Colonic mucosa (tissue), 4 donors: ENCODE measurements around the gene SPG21. TPM values are rescaled to one million over a fixed set of nuclear protein-coding genes. Genes with fewer than 3 reads are reported as not detected.

Experiments used
- DNase-seq: peaks from one replicate; pipeline ENCODE4 v3.0.0-alpha.2; 2020
- H3K27ac ChIP-seq: fragments of 200-600 bp; one replicate; pipeline ENCODE4 v1.8.0; 2021
- H3K27me3 ChIP-seq: fragments of 200-600 bp; one replicate; pipeline ENCODE4 v1.8.0; 2021
- H3K36me3 ChIP-seq: fragments of 200-600 bp; one replicate; pipeline ENCODE4 v1.8.0; 2021
- H3K4me1 ChIP-seq: fragments of 200-600 bp; one replicate; pipeline ENCODE4 v1.8.0; 2021; ENCODE audit warnings: mild to moderate bottlenecking
- H3K4me3 ChIP-seq: fragments of 200-600 bp; one replicate; pipeline ENCODE4 v1.8.0; 2021
- H3K9ac ChIP-seq, 2 donors: one replicate each; pipeline ENCODE4 v1.7.0; 2013; ENCODE audit warnings: control low read depth in 2 of 2, low read depth in 2 of 2, low read length in 2 of 2
- H3K9me3 ChIP-seq: fragments of 200-600 bp; one replicate; pipeline ENCODE4 v1.8.0; 2021
- CTCF ChIP-seq: fragments of 200-600 bp; IDR thresholded peaks from one replicate; pipeline ENCODE4 v1.8.0; 2022; ENCODE audit warnings: antibody characterized with exemption, mild to moderate bottlenecking
- intact Hi-C: fragments of 100-400 bp; cut with DNase I; formaldehyde crosslinking; loops from one replicate; pipeline ENCODE4 v1.14.1; 2022
- total RNA-seq, 2 donors: library from RNA; stranded (reverse); fragmentation: NEBNext Ultra II Directional in 1 of 2; extraction: Animal tissue kit (Norgen Biotek cat#: 25700) in 1 of 2; gene quantifications; one replicate each; pipeline ENCODE4 v1.2.1, GENCODE V29; 2021
- donor health status: healthy.
- donor health status: DM: no; HTN: no; CAD: no.
- donor health status: DM: no; HTN: no; CAD: no.

SPG21 gene
- total RNA-seq, 2 donors from 2014 or later = 76.3 to 85.8 TPM

GRCh38 chr15:64930778-64931371, 58.8 kb downstream of the SPG21 start:
- no peaks in the 10 kb centered on the region for H3K4me1 ChIP-seq
- DNase-seq = no peak
- no peaks in the 10 kb centered on the region for H3K27me3 ChIP-seq
- H3K9me3 ChIP-seq = no peaks in the 10 kb centered on the region
- H3K4me3 ChIP-seq = no peak overlapping the region
- no peak overlapping the region for H3K9ac ChIP-seq
- no peaks in the 10 kb centered on the region for H3K36me3 ChIP-seq
- TF ChIP-seq CTCF = no peak
- intact Hi-C loops = no loop called here
- H3K27ac ChIP-seq = no peak overlapping the region

- Histone ChIP-seq H3K9me3 (no peaks in the 10 kb centered on the region), H3K36me3 (no peaks in the 10 kb centered on the region), H3K27ac (no peak overlapping the region), H3K4me1 (no peaks in the 10 kb centered on the region), H3K4me3 (no peak overlapping the region), H3K27me3 (no peaks in the 10 kb centered on the region), H3K9ac (no peak overlapping the region)
- intact Hi-C loops = no loop called here
- DNase-seq = no peak
- TF ChIP-seq CTCF = no peak
Observed at GRCh38 chr15:64930019-64930652, 59.6 kb downstream of the SPG21 start.

- DNase-seq = no peak
Observed at GRCh38 chr15:64928626-64929220, 61.0 kb downstream of the SPG21 start.

GRCh38 chr15:64926661-64927060, 63.1 kb downstream of the SPG21 start:
- H3K9ac ChIP-seq = no peak overlapping the region
- H3K36me3 ChIP-seq = no peaks in the 10 kb centered on the region
- H3K4me1 ChIP-seq = no peaks in the 10 kb centered on the region
- H3K4me3 ChIP-seq = no peak overlapping the region
- H3K27me3 ChIP-seq = no peaks in the 10 kb centered on the region
- TF ChIP-seq CTCF = no peak
- DNase-seq = no peak
- intact Hi-C loops = no loop called here
- H3K9me3 ChIP-seq = no peaks in the 10 kb centered on the region
- no peak overlapping the region for H3K27ac ChIP-seq

More at GRCh38 chr15:64928626-64929220, 61.0 kb downstream of the SPG21 start:
- no peaks in the 10 kb centered on the region for H3K4me1 ChIP-seq
- H3K27me3 ChIP-seq = no peaks in the 10 kb centered on the region
- H3K36me3 ChIP-seq = no peaks in the 10 kb centered on the region
- no peak overlapping the region for H3K4me3 ChIP-seq
- intact Hi-C loops = no loop called here
- no peak overlapping the region for H3K27ac ChIP-seq
- H3K9ac ChIP-seq = no peak overlapping the region
- no peak for TF ChIP-seq CTCF
- H3K9me3 ChIP-seq = no peaks in the 10 kb centered on the region

GRCh38 chr15:64925335-64926330, 64.1 kb downstream of the SPG21 start:
- intact Hi-C loops = no loop called here
- no peak overlapping the region for H3K27ac ChIP-seq

More at GRCh38 chr15:64925335-64926330, 64.1 kb downstream of the SPG21 start:
- H3K27me3 ChIP-seq = no peaks in the 10 kb centered on the region
- TF ChIP-seq CTCF = no peak
- DNase-seq = no peak
- H3K9me3 ChIP-seq = no peaks in the 10 kb centered on the region
- no peak overlapping the region for H3K9ac ChIP-seq
- H3K4me3 ChIP-seq = no peak overlapping the region
- H3K4me1 ChIP-seq = no peaks in the 10 kb centered on the region
- H3K36me3 ChIP-seq = no peaks in the 10 kb centered on the region
